GM12892 (cell line): ENCODE measurements around the gene LIN7B.
"Not testable (repeated sequence)": the region's sequence is repeated elsewhere in the genome, so short reads cannot be mapped to it uniquely, and the experiment has no call there.

Source experiments
- POLR2A ChIP-seq: IDR thresholded peaks from 2 replicates; pipeline ENCODE4 v1.6.1; 2011; ENCODE audit warnings: low read depth, low read length, control low read depth
- POLR2AphosphoS5 ChIP-seq: IDR thresholded peaks from 2 replicates; pipeline ENCODE4 v1.6.1; 2011; ENCODE audit warnings: low read depth, low read length, control low read depth
- TAF1 ChIP-seq: IDR thresholded peaks from 2 replicates; pipeline ENCODE4 v1.6.1; 2011; ENCODE audit warnings: low read depth, mild to moderate bottlenecking, control low read depth, low read length, borderline replicate concordance

DNA sequence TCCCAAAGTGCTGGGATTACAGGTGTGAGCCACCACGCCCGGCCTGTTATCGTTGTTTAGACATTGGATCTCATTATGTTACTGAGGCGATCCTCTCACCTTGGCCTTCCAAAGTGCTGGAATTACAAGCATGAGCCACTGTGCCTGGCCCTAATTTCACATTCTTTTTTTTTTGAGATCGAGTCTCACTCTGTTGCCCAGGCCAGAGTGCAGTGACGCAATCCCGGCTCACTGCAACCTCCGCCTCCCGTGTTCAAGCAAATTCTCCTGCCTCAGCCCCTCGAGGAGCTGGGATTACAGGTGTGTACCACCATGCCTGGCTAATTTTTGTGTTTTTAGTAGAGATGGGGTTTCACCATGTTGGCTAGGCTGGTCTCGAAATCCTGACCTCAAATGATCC lies 9.1 kb downstream of the LIN7B start:
- TF ChIP-seq POLR2A, POLR2AphosphoS5, TAF1: not testable (repeated sequence)
